Measurements from ENCODE around the gene BRD4. TPM values are rescaled to one million over a fixed set of nuclear protein-coding genes. Genes with fewer than 3 reads are reported as not detected.

BRD4 gene
- total and polyA plus RNA-seq, 4 experiments from 2014 or later = 4.2 to 152 (median 98.4) TPM

DNA sequence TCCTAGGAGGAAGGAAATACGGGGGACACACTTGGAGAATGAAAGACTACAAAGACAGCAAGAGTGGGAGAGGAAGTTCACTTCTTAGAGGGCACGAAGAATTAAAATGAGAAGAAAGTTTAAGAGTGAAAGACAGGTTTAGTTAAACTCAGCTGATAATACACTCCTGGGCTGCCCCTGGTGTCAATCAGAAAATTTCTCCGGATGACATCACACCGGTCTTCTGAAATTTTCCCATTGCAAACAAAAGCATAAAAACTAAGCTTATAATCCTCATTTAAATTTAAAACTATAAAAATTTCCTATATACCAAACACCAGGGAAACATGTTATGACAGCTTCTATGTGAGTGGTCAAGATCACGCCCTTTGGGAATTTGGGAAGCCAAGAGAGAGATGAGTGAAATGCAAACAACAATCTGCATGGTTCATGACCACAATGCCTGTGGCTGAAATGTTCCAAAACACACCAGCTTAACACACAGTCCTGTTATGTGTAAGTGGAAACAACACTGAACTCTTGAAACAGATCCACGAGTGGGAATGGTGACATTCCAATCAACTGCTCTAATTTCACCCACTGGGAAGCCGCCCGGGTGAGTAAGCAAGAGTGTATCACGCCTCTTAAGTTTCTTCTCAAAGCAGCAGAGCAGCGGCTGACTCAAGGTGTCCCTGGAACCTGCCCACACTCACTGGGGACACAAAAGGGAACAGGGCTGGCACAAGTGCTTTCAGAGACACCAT is 49.0 kb downstream of the BRD4 start:
- Mint-ChIP-seq H3K27me3 (no peaks in the 10 kb centered on the region), H3K4me1 (peaks cover 76 to 99% (median 90%) of the 10 kb centered on the region in 4 donors), H3K9me3 (no peaks in the 10 kb centered on the region), H3K36me3 (peaks cover 0 to 2% of the 10 kb centered on the region in 2 donors), H3K27ac (peak overlapping the region; percentile 67 to 89 (median 84)), H3K4me3 (peak overlapping the region; percentile 67 to 81 (median 73))
- ChIA-PET POLR2A (ENCODE audit: partially characterized antibody) (interaction anchor here (0.7 to 1.2 kb wide), 5 partner anchors 10 to 136 kb away, joined by 3 read pairs; partner anchors contain the start of genes AKAP8 and AKAP8L), CTCF (ENCODE audit: partially characterized antibody) (interaction anchor here (1.0 to 1.4 kb wide), 7 partner anchors 9 to 272 kb away, joined by 3 to 5 read pairs (median 3); partner anchors contain the start of genes AKAP8 and AKAP8L)
- Histone ChIP-seq H3K9me3 (ENCODE audit: control insufficient read depth in 1 of 2, low read length in 2 of 2) (no peaks in the 10 kb centered on the region), H3K36me3 (ENCODE audit: insufficient read depth, low read length) (no peaks in the 10 kb centered on the region), H3K27me3 (ENCODE audit: insufficient read depth, low read length) (no peaks in the 10 kb centered on the region), H3K4me1 (ENCODE audit: insufficient read depth, low read length) (peaks cover 97% of the 10 kb centered on the region), H3K27ac (ENCODE audit: low read depth, low read length) (peak overlapping the region; percentile 17), H3K4me3 (ENCODE audit: low read length in 2 of 2) (no peak overlapping the region)
- intact Hi-C loops (cut with micrococcal nuclease) = no loop called here
- no peak for DNase-seq

DNA sequence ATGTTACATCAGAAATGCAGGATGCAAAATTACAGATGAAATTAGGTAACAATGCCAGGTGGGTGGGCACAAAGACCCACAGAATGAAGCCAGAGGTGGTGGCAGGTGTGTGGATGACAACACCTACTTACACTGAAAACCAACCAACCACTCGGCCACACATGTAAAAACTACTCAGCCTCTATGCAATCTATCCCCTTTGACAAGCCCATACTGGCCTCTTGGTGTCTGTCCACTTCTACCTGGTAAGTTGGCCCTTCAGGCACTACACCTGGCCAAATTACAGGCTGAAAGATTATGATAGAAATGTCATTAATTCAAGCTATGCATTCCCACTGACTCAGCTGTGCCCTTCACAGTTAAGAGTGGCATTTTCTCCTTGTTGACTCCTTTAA is 50.0 kb downstream of the BRD4 start:
- DNase-seq = no peak
- H3K27ac ChIP-seq (ENCODE audit: low read depth, low read length) = no peak overlapping the region
- Mint-ChIP-seq H3K36me3 (peaks cover 0 to 2% of the 10 kb centered on the region in 2 donors), H3K4me1 (peaks cover 68 to 97% (median 84%) of the 10 kb centered on the region in 4 donors), H3K27ac (peak overlapping the region in 6 of 7 donors; percentile 48 to 89 (median 60)), H3K4me3 (peak overlapping the region in 5 of 8 donors; percentile 9 to 59 (median 47)), H3K9me3 (no peaks in the 10 kb centered on the region), H3K27me3 (no peaks in the 10 kb centered on the region)
- H3K36me3 ChIP-seq (ENCODE audit: insufficient read depth, low read length) = no peaks in the 10 kb centered on the region
- CTCF ChIA-PET (ENCODE audit: partially characterized antibody) = interaction anchor here (1.2 to 1.4 kb wide), 5 partner anchors 10 to 273 kb away, joined by 3 to 5 read pairs (median 3); partner anchors contain the start of gene AKAP8
- no peaks in the 10 kb centered on the region for H3K27me3 ChIP-seq (ENCODE audit: insufficient read depth, low read length)
- intact Hi-C loops (cut with micrococcal nuclease) = no loop called here
- POLR2A ChIA-PET (ENCODE audit: partially characterized antibody) = interaction anchor here (1.2 kb wide), 1 partner anchor 49 kb away, joined by 3 read pairs; no protein-coding TSS in a partner anchor
- H3K4me3 ChIP-seq (ENCODE audit: low read length in 2 of 2) = no peak overlapping the region
- H3K4me1 ChIP-seq (ENCODE audit: insufficient read depth, low read length) = peaks cover 90% of the 10 kb centered on the region
- H3K9me3 ChIP-seq (ENCODE audit: control insufficient read depth in 1 of 2, low read length in 2 of 2) = no peaks in the 10 kb centered on the region

GRCh38 chr19:15280915-15281683 is 51.2 kb downstream of the BRD4 start:
- H3K27me3 Mint-ChIP-seq = no peaks in the 10 kb centered on the region
- intact Hi-C loops (cut with micrococcal nuclease) = no loop called here
- no peak overlapping the region for H3K27ac ChIP-seq (ENCODE audit: low read depth, low read length)
- peaks cover 90% of the 10 kb centered on the region for H3K4me1 ChIP-seq (ENCODE audit: insufficient read depth, low read length)
- H3K27ac Mint-ChIP-seq = peak overlapping the region; percentile 39 to 89 (median 61)
- no peaks in the 10 kb centered on the region for H3K9me3 Mint-ChIP-seq
- ChIA-PET CTCF (ENCODE audit: partially characterized antibody) (no interaction called here), POLR2A (ENCODE audit: partially characterized antibody) (no interaction called here)
- H3K36me3 Mint-ChIP-seq = peaks cover 0 to 2% of the 10 kb centered on the region in 2 donors
- peaks cover 70 to 98% (median 85%) of the 10 kb centered on the region in 4 donors for H3K4me1 Mint-ChIP-seq
- DNase-seq = no peak
- H3K4me3 ChIP-seq (ENCODE audit: low read length in 2 of 2) = no peak overlapping the region
- H3K4me3 Mint-ChIP-seq = peak overlapping the region in 4 of 8 donors; percentile 17 to 71 (median 50)
- no peaks in the 10 kb centered on the region for H3K9me3 ChIP-seq (ENCODE audit: control insufficient read depth in 1 of 2, low read length in 2 of 2)
- H3K27me3 ChIP-seq (ENCODE audit: insufficient read depth, low read length) = no peaks in the 10 kb centered on the region
- no peaks in the 10 kb centered on the region for H3K36me3 ChIP-seq (ENCODE audit: insufficient read depth, low read length)

DNA sequence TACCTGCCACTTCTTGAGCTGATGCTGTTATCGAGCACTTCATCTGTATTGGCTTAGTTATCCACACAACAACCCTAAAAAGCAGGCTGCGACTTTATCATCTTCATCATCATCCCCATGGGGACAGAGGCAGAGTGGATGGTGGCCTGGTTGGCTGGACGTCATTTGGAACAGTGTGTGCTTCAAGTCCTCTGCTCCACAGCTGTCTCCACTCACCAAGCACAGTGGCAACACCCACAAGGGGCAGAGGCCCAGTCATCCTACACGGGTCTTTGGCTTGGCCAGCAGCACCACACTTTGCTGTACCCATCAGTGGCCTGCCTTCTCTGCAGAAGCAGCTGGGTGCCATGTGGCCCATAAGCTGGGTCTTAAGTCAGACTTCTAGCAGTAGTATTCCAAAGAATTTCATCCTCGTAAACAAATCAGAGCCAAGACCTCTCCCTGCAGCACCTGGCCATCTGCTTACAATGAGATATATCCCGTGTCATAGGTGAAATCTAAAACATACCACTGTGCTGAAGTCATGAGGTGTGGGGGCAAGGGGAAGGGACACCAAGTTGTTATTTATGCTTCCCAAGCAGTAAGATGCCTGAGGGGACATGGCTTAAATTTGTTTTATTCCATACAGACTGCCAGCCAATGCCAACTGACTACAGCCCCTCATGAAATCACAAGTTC is 52.2 kb downstream of the BRD4 start:
- intact Hi-C loops (cut with micrococcal nuclease) = no loop called here
- peak overlapping the region; percentile 9 for H3K27ac ChIP-seq (ENCODE audit: low read depth, low read length)
- H3K27me3 ChIP-seq (ENCODE audit: insufficient read depth, low read length) = no peaks in the 10 kb centered on the region
- Mint-ChIP-seq H3K27me3 (no peaks in the 10 kb centered on the region), H3K9me3 (no peaks in the 10 kb centered on the region), H3K36me3 (peaks cover 0 to 2% of the 10 kb centered on the region in 2 donors), H3K27ac (peak overlapping the region; percentile 36 to 89 (median 61)), H3K4me1 (peaks cover 69 to 98% (median 82%) of the 10 kb centered on the region in 4 donors), H3K4me3 (peak overlapping the region in 7 of 8 donors; percentile 9 to 64 (median 31))
- H3K4me1 ChIP-seq (ENCODE audit: insufficient read depth, low read length) = peaks cover 90% of the 10 kb centered on the region
- H3K36me3 ChIP-seq (ENCODE audit: insufficient read depth, low read length) = no peaks in the 10 kb centered on the region
- ChIA-PET CTCF (ENCODE audit: partially characterized antibody) (interaction anchor here (1.3 kb wide), 1 partner anchor 9 kb away, joined by 3 read pairs; no protein-coding TSS in a partner anchor), POLR2A (ENCODE audit: partially characterized antibody) (interaction anchor here (1.6 kb wide), 1 partner anchor 9 kb away, joined by 3 read pairs; no protein-coding TSS in a partner anchor)
- H3K9me3 ChIP-seq (ENCODE audit: control insufficient read depth in 1 of 2, low read length in 2 of 2) = no peaks in the 10 kb centered on the region
- DNase-seq = no peak
- H3K4me3 ChIP-seq (ENCODE audit: low read length in 2 of 2) = no peak overlapping the region

GRCh38 chr19:15279326-15279904 is 52.9 kb downstream of the BRD4 start:
- Mint-ChIP-seq H3K4me1 (peaks cover 61 to 97% (median 80%) of the 10 kb centered on the region in 4 donors), H3K36me3 (peaks cover 0 to 2% of the 10 kb centered on the region in 2 donors), H3K27ac (peak overlapping the region in 5 of 7 donors; percentile 63 to 89 (median 79)), H3K27me3 (no peaks in the 10 kb centered on the region), H3K9me3 (no peaks in the 10 kb centered on the region), H3K4me3 (peak overlapping the region in 6 of 8 donors; percentile 29 to 81 (median 62))
- Histone ChIP-seq H3K27me3 (ENCODE audit: insufficient read depth, low read length) (no peaks in the 10 kb centered on the region), H3K9me3 (ENCODE audit: control insufficient read depth in 1 of 2, low read length in 2 of 2) (no peaks in the 10 kb centered on the region), H3K4me1 (ENCODE audit: insufficient read depth, low read length) (peaks cover 90% of the 10 kb centered on the region), H3K4me3 (ENCODE audit: low read length in 2 of 2) (no peak overlapping the region), H3K36me3 (ENCODE audit: insufficient read depth, low read length) (no peaks in the 10 kb centered on the region), H3K27ac (ENCODE audit: low read depth, low read length) (peak overlapping the region; percentile 9)
- CTCF ChIA-PET (ENCODE audit: partially characterized antibody) = interaction anchor here (1.3 kb wide), 1 partner anchor 9 kb away, joined by 3 read pairs; no protein-coding TSS in a partner anchor
- intact Hi-C loops (cut with micrococcal nuclease) = no loop called here
- DNase-seq = no peak
- POLR2A ChIA-PET (ENCODE audit: partially characterized antibody) = interaction anchor here (1.6 kb wide), 1 partner anchor 10 kb away, joined by 3 read pairs; no protein-coding TSS in a partner anchor

- Mint-ChIP-seq H3K27ac (peak overlapping the region in 6 of 7 donors; percentile 33 to 75 (median 63)), H3K36me3 (peaks cover 9 to 25% of the 10 kb centered on the region in 2 donors), H3K9me3 (no peaks in the 10 kb centered on the region), H3K27me3 (no peaks in the 10 kb centered on the region), H3K4me1 (peaks cover 48 to 90% (median 68%) of the 10 kb centered on the region in 4 donors), H3K4me3 (peak overlapping the region in 3 of 8 donors; percentile 5 to 48 (median 40))
- H3K27me3 ChIP-seq (ENCODE audit: insufficient read depth, low read length) = no peaks in the 10 kb centered on the region
- no peaks in the 10 kb centered on the region for H3K9me3 ChIP-seq (ENCODE audit: control insufficient read depth in 1 of 2, low read length in 2 of 2)
- no peak for DNase-seq
- ChIA-PET POLR2A (ENCODE audit: partially characterized antibody) (no interaction called here), CTCF (ENCODE audit: partially characterized antibody) (no interaction called here)
- intact Hi-C loops (cut with micrococcal nuclease) = no loop called here
- H3K27ac ChIP-seq (ENCODE audit: low read depth, low read length) = no peak overlapping the region
- H3K4me1 ChIP-seq (ENCODE audit: insufficient read depth, low read length) = peaks cover 68% of the 10 kb centered on the region
- no peak overlapping the region for H3K4me3 ChIP-seq (ENCODE audit: low read length in 2 of 2)
- H3K36me3 ChIP-seq (ENCODE audit: insufficient read depth, low read length) = peaks cover 17% of the 10 kb centered on the region
Observed at GRCh38 chr19:15276620-15277215, 55.6 kb downstream of the BRD4 start.
